ENCODE data around the gene OR10AD1. TPM values are rescaled to one million over a fixed set of nuclear protein-coding genes. Genes with fewer than 3 reads are reported as not detected.

The OR10AD1 gene
- total RNA-seq, 6 experiments from 2014 or later: not detected

- Histone ChIP-seq H3K4me1 (peaks cover 0 to 5% (median 0%) of the 10 kb centered on the region in 4 donors), H3K27ac (no peak overlapping the region), H3K4me3 (no peak overlapping the region), H3K9me3 (no peaks in the 10 kb centered on the region), H3K27me3 (peaks cover 0 to 12% of the 10 kb centered on the region in 2 donors), H3K36me3 (no peaks in the 10 kb centered on the region)
- intact Hi-C loops (cut with DNase I): no loop called here
- TF ChIP-seq POLR2A (IDR thresholded peaks at IDR 0.05) (no peak), CTCF (IDR thresholded peaks at IDR 0.05) (no peak)
- WGBS (ENCODE audit: insufficient coverage, low coverage, low lambda C conversion rate, missing lambda C conversion rate): 70% methylated on average over 10 of the region's 10 CpGs
- no peak for ATAC-seq
- DNase-seq: no peak
Observed at GRCh38 chr12:48187916-48188695, 15.0 kb downstream of the OR10AD1 start.

GRCh38 chr12:48185181-48185919 is 17.7 kb downstream of the OR10AD1 start:
- ATAC-seq (no peak), DNase-seq (no peak)
- 48% methylated on average over 6 of the region's 10 CpGs for WGBS (ENCODE audit: insufficient coverage, low coverage, low lambda C conversion rate, missing lambda C conversion rate)
- Histone ChIP-seq H3K27ac (no peak overlapping the region), H3K27me3 (peaks cover 0 to 12% of the 10 kb centered on the region in 2 donors), H3K9me3 (no peaks in the 10 kb centered on the region), H3K4me1 (peaks cover 0 to 12% (median 0%) of the 10 kb centered on the region in 4 donors), H3K4me3 (no peak overlapping the region), H3K36me3 (no peaks in the 10 kb centered on the region)
- intact Hi-C loops (cut with DNase I): no loop called here
- TF ChIP-seq POLR2A (IDR thresholded peaks at IDR 0.05) (no peak), CTCF (IDR thresholded peaks at IDR 0.05) (no peak)

- no peaks in the 10 kb centered on the region for H3K9me3 ChIP-seq
- TF ChIP-seq POLR2A (IDR thresholded peaks at IDR 0.05) (no peak), CTCF (IDR thresholded peaks at IDR 0.05) (no peak)
- intact Hi-C loops (cut with DNase I): no loop called here
- H3K27me3 ChIP-seq: peaks cover 0 to 12% of the 10 kb centered on the region in 2 donors
- peaks cover 0 to 12% (median 0%) of the 10 kb centered on the region in 4 donors for H3K4me1 ChIP-seq
- DNase-seq (no peak), ATAC-seq (no peak)
- WGBS (ENCODE audit: insufficient coverage, low coverage, low lambda C conversion rate, missing lambda C conversion rate): 13% methylated on average over 1 of the region's 20 CpGs
- H3K4me3 ChIP-seq: no peak overlapping the region
- no peak overlapping the region for H3K27ac ChIP-seq
- no peaks in the 10 kb centered on the region for H3K36me3 ChIP-seq
Observed at GRCh38 chr12:48184549-48184922, 18.6 kb downstream of the OR10AD1 start.

GRCh38 chr12:48183876-48184548 is 19.1 kb downstream of the OR10AD1 start:
- DNase-seq (peak in 1 of 3 donors; percentile 24), ATAC-seq (peak in 1 of 4 donors; percentile 5)
- Histone ChIP-seq H3K4me3 (peak overlapping the region; percentile 39 to 56 (median 43)), H3K9me3 (no peaks in the 10 kb centered on the region), H3K4me1 (peaks cover 0 to 12% (median 0%) of the 10 kb centered on the region in 4 donors), H3K36me3 (no peaks in the 10 kb centered on the region), H3K27me3 (peaks cover 0 to 12% of the 10 kb centered on the region in 2 donors), H3K27ac (no peak overlapping the region)
- intact Hi-C loops (cut with DNase I): no loop called here
- WGBS (ENCODE audit: insufficient coverage, low coverage, low lambda C conversion rate, missing lambda C conversion rate): no CpG with 5 or more reads among the region's 61 CpGs
- no peak for TF ChIP-seq POLR2A (IDR thresholded peaks at IDR 0.05)
- TF ChIP-seq CTCF (IDR thresholded peaks at IDR 0.05): no peak

Data from right lobe of liver (tissue), 6 donors.